Aorta (tissue), 5 donors: ENCODE results near the gene CYLD. TPM values are rescaled to one million over a fixed set of nuclear protein-coding genes. Genes with fewer than 3 reads are reported as not detected.

Experiments used
- ATAC-seq: fragments of 200-7000 bp; cut with Tn5 transposase; one replicate; pipeline ENCODE4 v1.9.1; 2022; ENCODE audit warnings: moderate library complexity; ENCODE audit not compliant: low FRiP score
- DNase-seq, 2 donors: peaks; one replicate each; pipeline ENCODE4 v3.0.0-alpha.2; 2020
- H3K27ac ChIP-seq, 2 donors: one replicate each; pipeline ENCODE4 v1.5.1; 2013; ENCODE audit warnings: low read length in 2 of 2, mild to moderate bottlenecking in 2 of 2, moderate library complexity in 2 of 2, control low read depth in 1 of 2, inconsistent platforms in 1 of 2, low read depth in 1 of 2
- H3K27me3 ChIP-seq, 2 donors: one replicate each; pipeline ENCODE4 v1.6.1; 2013; ENCODE audit warnings: control low read depth in 1 of 2, low read length in 1 of 2, mild to moderate bottlenecking in 1 of 2, moderate library complexity in 1 of 2; ENCODE audit not compliant: insufficient read depth in 2 of 2, control insufficient read depth in 1 of 2
- H3K36me3 ChIP-seq, 2 donors: one replicate each; pipeline ENCODE4 v1.6.1; 2013; ENCODE audit warnings: control low read depth in 1 of 2, low read length in 1 of 2, mild to moderate bottlenecking in 1 of 2; ENCODE audit not compliant: insufficient read depth in 2 of 2, control insufficient read depth in 1 of 2
- H3K4me1 ChIP-seq, 2 donors: one replicate each; pipeline ENCODE4 v1.6.1; 2013; ENCODE audit warnings: low read length in 2 of 2, control low read depth in 1 of 2, mild to moderate bottlenecking in 1 of 2, moderate library complexity in 1 of 2; ENCODE audit not compliant: insufficient read depth in 2 of 2, control insufficient read depth in 1 of 2
- H3K4me3 ChIP-seq, 2 donors: one replicate each; pipeline ENCODE4 v1.5.1; 2013; ENCODE audit warnings: low read length in 2 of 2, control low read depth in 1 of 2, mild to moderate bottlenecking in 1 of 2
- H3K9me3 ChIP-seq: one replicate; pipeline ENCODE4 v1.6.1; 2013; ENCODE audit warnings: mild to moderate bottlenecking, low read length; ENCODE audit not compliant: control insufficient read depth
- WGBS, 2 donors: extraction: QIAGEN DNeasy Blood & Tissue Kit; methylation state at CpG; one replicate each; pipeline ENCODE4 v1.1.7; 2013; 5-methylcytosine and 5-hydroxymethylcytosine counted together
- intact Hi-C, 2 donors: fragments of 100-400 bp; cut with DNase I; formaldehyde crosslinking; loops; one replicate each; pipeline versions ENCODE4 v1.14.2 to v1.15.0; 2022
- polyA plus RNA-seq, 2 donors: library from polyadenylated mRNA; stranded (reverse); fragments of 200-250 nt; gene quantifications; one replicate each; pipeline ENCODE4 v1.2.3, GENCODE V29; 2013
- total RNA-seq, 2 donors: library from RNA; stranded (reverse); fragmentation: NEBNext Ultra II Directional; extraction: Animal tissue kit (Norgen Biotek cat#: 25700); gene quantifications; one replicate each; pipeline ENCODE4 v1.2.1, GENCODE V29; 2021
- donor health status: healthy with polysubstance abuse.
- donor health status: Bipolar disorder and iron deficiency.
- donor health status: DM: no; HTN: no; CAD: no.
- donor health status: DM: no; HTN: no; CAD: no.
- donor health status: DM: yes; HTN: yes; CAD: no.

The CYLD gene
- total and polyA plus RNA-seq, 4 donors: 15.8 to 65.1 (median 42.7) TPM

DNA sequence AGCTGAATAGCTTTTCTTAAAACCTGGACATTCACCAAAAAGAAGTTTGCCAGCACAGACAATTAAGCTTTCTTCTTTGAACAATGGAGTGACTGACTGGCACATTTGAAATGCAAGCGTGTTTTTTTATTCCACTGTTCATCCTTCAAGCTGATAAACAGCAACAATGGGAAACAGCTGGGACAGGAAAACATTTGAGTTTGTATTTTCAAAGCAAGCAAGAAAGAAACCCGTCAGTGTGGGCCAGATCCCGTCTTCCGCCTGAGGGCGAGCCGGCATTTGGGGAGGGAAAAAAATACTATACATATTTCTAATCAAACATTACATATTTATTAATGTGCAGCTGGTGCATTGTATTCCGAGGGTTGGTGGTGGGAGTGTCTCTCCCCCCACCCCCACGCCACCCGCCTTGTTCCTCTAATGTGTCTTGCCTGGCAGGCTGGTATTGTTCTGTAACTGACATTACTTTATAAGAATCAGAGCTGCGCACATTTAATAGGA, 94.3 kb downstream of the CYLD start:
- intact Hi-C loops: no loop called here
- Histone ChIP-seq H3K4me3 (no peak overlapping the region), H3K9me3 (peaks cover 1% of the 10 kb centered on the region), H3K4me1 (no peaks in the 10 kb centered on the region), H3K27ac (no peak overlapping the region), H3K27me3 (no peaks in the 10 kb centered on the region), H3K36me3 (no peaks in the 10 kb centered on the region)
- ATAC-seq: no peak
- no peak for DNase-seq
- 77 to 79% methylated on average over 10 of the region's 10 CpGs for WGBS, 2 donors

DNA sequence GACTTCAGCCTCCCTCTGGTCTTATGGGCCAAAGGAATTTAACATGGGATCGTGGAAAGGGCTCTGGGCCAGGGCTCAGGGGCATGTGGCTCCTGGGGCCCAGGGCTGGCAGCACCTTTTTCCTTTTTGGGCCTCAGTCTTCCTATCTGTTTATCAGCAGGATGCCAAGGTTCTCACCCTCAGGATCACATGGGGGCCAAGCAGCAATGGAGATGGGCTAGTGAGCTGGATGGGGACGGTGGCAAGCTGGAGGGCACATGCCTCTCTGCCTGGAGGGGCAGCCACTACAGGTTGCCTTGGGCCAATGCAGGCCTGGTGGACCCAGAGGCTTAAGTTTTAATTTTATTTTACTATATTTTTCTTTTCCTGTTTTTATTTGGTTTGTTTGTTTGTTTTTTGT, 95.4 kb downstream of the CYLD start:
- no peaks in the 10 kb centered on the region for H3K36me3 ChIP-seq
- DNase-seq: no peak
- H3K27ac ChIP-seq: no peak overlapping the region
- no peak for ATAC-seq
- intact Hi-C loops: no loop called here
- H3K9me3 ChIP-seq: peaks cover 1% of the 10 kb centered on the region
- H3K4me3 ChIP-seq: no peak overlapping the region
- H3K4me1 ChIP-seq: no peaks in the 10 kb centered on the region
- no peaks in the 10 kb centered on the region for H3K27me3 ChIP-seq
- 71 to 85% methylated on average over 2 of the region's 2 CpGs for WGBS, 2 donors

DNA sequence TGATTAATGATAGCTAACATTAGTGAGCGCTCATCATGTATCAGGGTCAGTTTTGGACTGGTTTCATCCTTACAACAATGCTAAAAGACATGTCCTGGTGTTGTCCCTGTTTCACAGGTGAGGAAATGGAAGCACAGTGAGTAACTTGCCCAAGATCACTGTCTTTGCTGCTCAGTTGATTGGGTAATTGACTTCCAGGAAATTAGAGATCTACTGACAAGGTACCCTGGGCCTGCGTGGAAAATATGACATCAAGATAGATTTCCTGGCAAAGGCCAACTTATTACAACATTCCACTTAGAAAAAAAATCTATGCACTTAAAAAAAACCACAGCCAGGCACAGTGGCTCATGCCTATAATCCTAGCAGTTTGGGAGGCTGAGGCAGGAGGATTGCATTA, 96.3 kb downstream of the CYLD start:
- no peak overlapping the region for H3K27ac ChIP-seq
- ATAC-seq (no peak), DNase-seq (no peak)
- H3K27me3 ChIP-seq: no peaks in the 10 kb centered on the region
- intact Hi-C loops: no loop called here
- WGBS, 2 donors: 39 to 53% methylated on average over 2 of the region's 2 CpGs
- no peak overlapping the region for H3K4me3 ChIP-seq
- no peaks in the 10 kb centered on the region for H3K4me1 ChIP-seq
- peaks cover 1% of the 10 kb centered on the region for H3K9me3 ChIP-seq
- H3K36me3 ChIP-seq: no peaks in the 10 kb centered on the region

DNA sequence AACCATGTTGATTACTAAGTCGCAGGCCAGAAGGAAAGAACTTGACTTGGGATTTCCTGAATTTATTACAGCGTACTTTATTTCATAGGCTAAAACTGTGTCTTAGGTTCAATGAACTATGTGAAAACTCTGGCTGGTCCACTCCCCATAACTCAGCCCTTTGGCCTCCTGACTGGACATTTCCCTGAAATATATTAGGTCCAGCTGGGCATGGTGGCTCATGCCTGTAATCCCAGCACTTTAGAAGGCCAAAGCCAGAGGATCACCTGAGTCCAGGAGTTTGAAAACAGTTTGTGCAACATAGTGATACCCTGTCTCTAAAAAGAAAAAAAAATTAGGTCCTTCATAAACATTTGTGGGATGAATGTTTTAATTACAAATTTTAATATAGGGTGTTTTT, 97.0 kb downstream of the CYLD start:
- Histone ChIP-seq H3K4me1 (no peaks in the 10 kb centered on the region), H3K9me3 (peaks cover 1% of the 10 kb centered on the region), H3K36me3 (no peaks in the 10 kb centered on the region), H3K27ac (no peak overlapping the region), H3K4me3 (no peak overlapping the region), H3K27me3 (no peaks in the 10 kb centered on the region)
- intact Hi-C loops: no loop called here
- 94 to 95% methylated on average over 2 of the region's 2 CpGs for WGBS, 2 donors
- no peak for ATAC-seq
- no peak for DNase-seq

DNA sequence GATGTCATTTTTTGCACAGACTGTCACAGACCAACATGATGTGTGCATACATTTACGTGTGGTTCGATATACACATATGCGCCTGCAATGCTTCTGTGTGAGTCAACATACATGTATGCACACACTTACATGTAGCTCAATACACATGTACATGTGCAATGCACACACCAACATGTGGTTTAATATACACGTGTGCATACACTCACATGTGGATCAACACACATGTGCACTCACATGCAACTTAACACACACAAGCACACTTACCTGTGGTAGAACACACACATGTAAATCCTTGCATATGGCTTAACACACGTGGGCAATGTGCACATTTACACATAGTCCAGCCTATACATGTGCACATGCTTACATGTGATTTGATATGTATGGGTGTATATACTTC, 97.5 kb downstream of the CYLD start:
- ATAC-seq (no peak), DNase-seq (no peak)
- Histone ChIP-seq H3K27me3 (no peaks in the 10 kb centered on the region), H3K4me3 (no peak overlapping the region), H3K4me1 (no peaks in the 10 kb centered on the region), H3K9me3 (no peaks in the 10 kb centered on the region), H3K36me3 (no peaks in the 10 kb centered on the region), H3K27ac (no peak overlapping the region)
- intact Hi-C loops: no loop called here
- WGBS, 2 donors: 93 to 94% methylated on average over 5 of the region's 5 CpGs

DNA sequence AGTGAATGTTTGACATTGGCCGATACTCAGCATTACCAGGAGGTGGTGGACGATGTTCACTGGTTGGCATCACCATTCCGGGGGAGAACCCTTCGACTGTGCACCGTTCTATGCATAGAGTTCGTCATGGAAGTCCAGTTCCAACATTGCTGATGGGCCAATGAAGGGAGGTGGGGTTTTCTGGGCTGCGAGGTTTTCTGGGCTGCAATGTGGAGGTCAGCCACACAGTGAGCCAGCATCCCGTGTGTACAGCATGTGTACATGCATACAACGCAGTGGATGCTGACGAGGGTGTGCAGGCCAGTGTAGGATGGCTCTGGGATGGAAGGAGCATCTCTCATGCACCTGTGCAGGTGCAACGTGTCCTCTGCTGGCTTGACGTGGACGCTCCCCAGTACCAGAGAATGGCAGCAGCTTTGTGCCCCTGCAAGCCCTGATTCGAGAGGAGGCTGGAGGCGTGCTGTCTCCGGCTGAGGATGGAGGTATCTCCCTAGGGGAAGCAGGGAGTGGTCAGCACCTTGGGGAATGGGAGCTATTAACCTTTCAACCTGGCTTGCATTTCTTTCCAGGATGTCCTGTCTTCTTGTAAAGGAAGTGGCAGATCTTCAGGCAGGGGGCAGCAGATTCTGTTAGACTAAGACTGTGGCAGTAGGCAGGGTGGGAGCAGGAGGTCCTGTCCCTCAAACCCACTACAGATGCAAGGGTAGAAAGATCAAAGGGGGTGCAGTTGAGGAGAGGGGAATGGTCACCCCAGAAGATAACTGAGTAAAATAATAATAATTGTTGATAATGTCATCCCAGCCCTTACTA, 98.2 kb downstream of the CYLD start:
- DNase-seq: no peak
- 81 to 91% methylated on average over 16 of the region's 16 CpGs for WGBS, 2 donors
- ATAC-seq: no peak
- H3K4me1 ChIP-seq: no peaks in the 10 kb centered on the region
- H3K27ac ChIP-seq: no peak overlapping the region
- no peaks in the 10 kb centered on the region for H3K27me3 ChIP-seq
- H3K36me3 ChIP-seq: no peaks in the 10 kb centered on the region
- H3K9me3 ChIP-seq: no peaks in the 10 kb centered on the region
- intact Hi-C loops: no loop called here
- H3K4me3 ChIP-seq: no peak overlapping the region

DNA sequence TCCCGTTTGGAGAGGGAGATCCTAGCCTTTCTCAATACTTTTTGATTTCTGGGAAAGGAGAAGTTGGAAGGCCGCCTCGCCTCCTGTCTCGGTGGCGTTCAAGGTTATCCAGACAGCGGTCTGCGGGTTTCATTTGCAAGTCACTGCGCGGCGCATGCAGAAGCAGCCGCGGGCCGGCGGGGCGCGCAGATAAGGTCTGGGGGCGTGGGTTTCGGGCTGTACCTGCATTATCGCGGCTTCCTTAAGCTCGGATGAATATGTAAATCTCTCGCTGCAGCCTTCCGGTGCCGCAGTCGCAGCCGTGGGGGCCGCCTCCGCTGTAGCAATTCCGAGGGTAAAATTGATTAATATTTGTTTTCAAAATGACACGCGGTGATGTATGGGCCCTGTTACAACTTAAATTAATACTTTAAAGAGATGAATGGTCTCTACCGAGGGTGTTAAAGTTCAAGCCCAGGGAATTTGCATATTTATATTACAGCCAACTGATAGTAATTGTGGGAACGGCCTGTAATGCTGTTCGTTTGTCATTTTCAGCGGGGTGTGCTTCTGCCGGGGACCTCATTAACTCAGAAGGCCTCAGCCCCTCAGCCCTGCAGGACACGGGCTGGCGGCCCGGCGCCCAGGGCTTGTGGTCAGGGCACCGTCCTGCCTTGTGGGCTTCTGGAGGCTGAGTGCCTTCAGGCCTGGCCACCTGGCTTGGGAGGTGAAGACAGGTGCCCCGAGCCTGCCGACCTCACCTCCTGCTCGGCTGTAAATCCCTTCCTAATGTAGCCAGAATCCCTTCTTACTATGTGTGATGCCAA, 99.4 kb downstream of the CYLD start:
- Histone ChIP-seq H3K36me3 (no peaks in the 10 kb centered on the region), H3K4me3 (no peak overlapping the region), H3K27ac (no peak overlapping the region), H3K4me1 (no peaks in the 10 kb centered on the region), H3K27me3 (no peaks in the 10 kb centered on the region), H3K9me3 (no peaks in the 10 kb centered on the region)
- intact Hi-C loops: no loop called here
- no peak for DNase-seq
- 20 to 23% methylated on average over 44 of the region's 44 CpGs for WGBS, 2 donors
- ATAC-seq: no peak

DNA sequence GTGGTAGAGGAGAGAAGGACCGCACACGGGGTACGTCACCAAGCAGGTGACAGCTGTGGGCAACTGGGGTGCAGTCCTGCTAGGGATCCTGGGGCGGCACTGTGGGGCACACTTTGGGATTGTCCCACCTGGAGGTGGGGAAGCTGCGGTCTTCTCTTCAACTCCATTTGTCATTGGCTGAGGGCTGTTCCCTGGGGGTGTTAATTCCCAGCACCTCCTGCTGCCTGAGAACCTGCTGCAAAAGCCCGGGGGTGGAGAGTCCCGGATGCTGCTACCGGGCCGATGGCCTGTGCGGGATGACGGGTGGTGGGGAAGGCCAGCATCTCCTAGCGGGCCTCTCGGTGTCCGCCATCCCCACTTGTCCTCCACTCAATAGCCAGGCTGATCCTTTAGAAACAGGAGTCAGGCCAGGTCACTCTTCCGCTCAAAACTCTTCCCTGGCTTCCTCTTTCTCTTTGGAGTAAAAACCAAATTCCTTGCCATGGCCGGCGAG, 100.2 kb downstream of the CYLD start:
- Histone ChIP-seq H3K4me3 (no peak overlapping the region), H3K27ac (no peak overlapping the region), H3K36me3 (no peaks in the 10 kb centered on the region), H3K4me1 (no peaks in the 10 kb centered on the region), H3K27me3 (no peaks in the 10 kb centered on the region), H3K9me3 (no peaks in the 10 kb centered on the region)
- WGBS, 2 donors: 94 to 95% methylated on average over 17 of the region's 17 CpGs
- DNase-seq: no peak
- ATAC-seq: no peak
- intact Hi-C loops: no loop called here
